CD4-positive, alpha-beta T cell treated with Interleukin-4 for 1 hour (primary cell): ENCODE results near the gene GAS2L3.
"Not testable (repeated sequence)": the region's sequence is repeated elsewhere in the genome, so short reads cannot be mapped to it uniquely, and the experiment has no call there.

Experiments used
- DNase-seq, 2 donors: peaks; one replicate each; pipeline ENCODE4 v3.0.0-alpha.2; 2020 to 2022

GAS2L3 gene

GRCh38 chr12:100573292-100574186 is at the start of gene GAS2L3:
Gene GAS2L3, plus strand, starts transcription at chr12:100573684. Its CDS starts 21,221 bp downstream, at chr12:100594905.
- peak; percentile 56 to 81 for DNase-seq

- no peak for DNase-seq
Measured at GRCh38 chr12:100528034-100528433, 45.5 kb upstream of the GAS2L3 start.

- DNase-seq = no peak
Measured at GRCh38 chr12:100528471-100529127, 44.9 kb upstream of the GAS2L3 start.

- DNase-seq = no peak
Measured at GRCh38 chr12:100529756-100530350, 43.6 kb upstream of the GAS2L3 start.

- DNase-seq = no peak
Measured at GRCh38 chr12:100533376-100533775, 40.1 kb upstream of the GAS2L3 start.

GRCh38 chr12:100534625-100535227 is 38.8 kb upstream of the GAS2L3 start:
- DNase-seq = no peak

- DNase-seq = no peak
Measured at GRCh38 chr12:100539202-100539601, 34.3 kb upstream of the GAS2L3 start.

GRCh38 chr12:100544165-100544564 is 29.3 kb upstream of the GAS2L3 start:
- no peak for DNase-seq

- DNase-seq = no peak
Measured at GRCh38 chr12:100545092-100545491, 28.4 kb upstream of the GAS2L3 start.

GRCh38 chr12:100553936-100554335 is 19.5 kb upstream of the GAS2L3 start:
- DNase-seq = no peak

GRCh38 chr12:100554608-100555077 is 18.8 kb upstream of the GAS2L3 start:
- peak in 1 of 2 donors; percentile 30 for DNase-seq

GRCh38 chr12:100555722-100556121 is 17.8 kb upstream of the GAS2L3 start:
- DNase-seq = no peak

- DNase-seq = no peak
Measured at GRCh38 chr12:100557357-100557756, 16.1 kb upstream of the GAS2L3 start.

GRCh38 chr12:100559261-100559660 is 14.2 kb upstream of the GAS2L3 start:
- DNase-seq = not testable (repeated sequence)

- DNase-seq = no peak
Measured at GRCh38 chr12:100564090-100564489, 9.4 kb upstream of the GAS2L3 start.

GRCh38 chr12:100564905-100565467 is 8.5 kb upstream of the GAS2L3 start:
- DNase-seq = no peak

GRCh38 chr12:100565987-100566545 is 7.4 kb upstream of the GAS2L3 start:
- DNase-seq = no peak

- DNase-seq = peak in 1 of 2 donors; percentile 48
Measured at GRCh38 chr12:100566887-100567637, 6.4 kb upstream of the GAS2L3 start.

GRCh38 chr12:100567945-100568344 is 5.5 kb upstream of the GAS2L3 start:
- no peak for DNase-seq

GRCh38 chr12:100572184-100572583 is 1.3 kb upstream of the GAS2L3 start:
- DNase-seq = no peak
